ENCODE data around the gene CFAP47. TPM values are rescaled to one million over a fixed set of nuclear protein-coding genes. Genes with fewer than 3 reads are reported as not detected.

CFAP47 gene, protein sequence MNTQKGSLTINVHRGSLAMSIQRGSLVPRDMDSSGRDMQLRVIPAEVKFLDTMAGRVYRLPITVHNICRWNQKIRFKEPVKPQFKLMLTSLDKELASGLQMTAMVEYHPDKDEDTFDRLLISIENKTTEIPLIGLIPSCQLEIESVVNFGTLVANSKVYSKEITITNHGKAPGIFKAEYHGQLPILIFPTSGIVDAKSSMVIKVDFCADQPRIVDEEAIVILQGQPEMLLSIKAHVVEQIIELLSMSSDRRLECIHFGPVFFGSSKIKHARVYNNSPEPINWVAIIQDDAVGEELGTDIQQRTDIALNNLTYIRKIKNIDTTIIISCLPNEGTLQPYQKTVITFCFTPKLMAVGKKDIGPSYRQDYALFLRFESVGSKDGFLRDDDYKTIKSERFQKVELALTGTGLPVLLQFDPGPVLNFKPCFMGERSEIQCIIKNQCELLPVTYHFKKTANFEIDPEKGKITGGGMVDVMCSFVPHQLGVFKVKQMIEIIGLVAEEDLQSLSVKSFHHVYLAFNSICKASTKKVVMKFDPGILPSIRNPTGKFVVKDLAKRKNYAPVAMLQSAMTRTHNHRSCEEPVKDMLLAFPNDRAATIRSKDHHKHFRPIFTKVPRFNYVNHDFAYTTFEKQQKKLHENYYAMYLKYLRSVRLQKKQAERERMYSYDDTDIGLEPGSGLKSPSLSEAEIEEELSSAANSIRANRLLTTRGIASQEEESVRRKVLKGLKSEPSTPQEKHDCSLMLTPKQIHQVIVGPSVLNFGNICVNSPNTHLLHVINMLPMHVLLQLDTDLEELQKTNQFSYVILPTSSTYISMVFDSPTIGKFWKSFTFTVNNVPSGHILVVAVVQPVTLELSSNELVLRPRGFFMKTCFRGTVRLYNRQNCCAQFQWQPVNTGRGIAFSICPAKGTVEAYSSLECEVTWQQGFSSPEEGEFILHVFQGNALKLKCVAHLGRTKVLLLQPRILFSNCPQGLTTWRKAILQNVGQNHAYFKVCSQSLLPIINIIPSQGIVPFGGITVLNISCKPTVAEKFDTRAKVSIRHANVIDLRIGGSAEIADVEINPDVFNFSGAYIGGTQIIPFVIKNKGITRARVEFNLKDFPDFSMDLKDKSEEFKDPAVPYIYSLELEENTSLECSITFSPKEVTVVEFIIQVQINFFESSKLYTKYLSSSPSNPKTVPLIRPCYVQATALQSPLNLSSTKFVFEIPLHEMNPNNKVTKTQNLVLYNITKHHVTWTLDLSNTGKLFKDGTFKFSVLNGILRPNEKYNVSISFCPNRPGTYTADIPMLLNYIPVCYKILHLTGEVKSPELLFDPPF (N-terminal part only)
- total RNA-seq (2021; ENCODE audit: unreplicated experiment) (0.05 TPM), Bru-seq, nascent RNA (percentile 7 among the genes with signal in this experiment), BruChase-seq, experiment 1, labeled RNA remaining after a 2-hour chase (percentile 5 among the genes with signal in this experiment), BruChase-seq, experiment 2, labeled RNA remaining after a 6-hour chase (percentile 2 among the genes with signal in this experiment)
- not detected for polyA plus RNA-seq (2012; ENCODE audit: insufficient read length)
- long read RNA-seq, result 0 reads

DNA sequence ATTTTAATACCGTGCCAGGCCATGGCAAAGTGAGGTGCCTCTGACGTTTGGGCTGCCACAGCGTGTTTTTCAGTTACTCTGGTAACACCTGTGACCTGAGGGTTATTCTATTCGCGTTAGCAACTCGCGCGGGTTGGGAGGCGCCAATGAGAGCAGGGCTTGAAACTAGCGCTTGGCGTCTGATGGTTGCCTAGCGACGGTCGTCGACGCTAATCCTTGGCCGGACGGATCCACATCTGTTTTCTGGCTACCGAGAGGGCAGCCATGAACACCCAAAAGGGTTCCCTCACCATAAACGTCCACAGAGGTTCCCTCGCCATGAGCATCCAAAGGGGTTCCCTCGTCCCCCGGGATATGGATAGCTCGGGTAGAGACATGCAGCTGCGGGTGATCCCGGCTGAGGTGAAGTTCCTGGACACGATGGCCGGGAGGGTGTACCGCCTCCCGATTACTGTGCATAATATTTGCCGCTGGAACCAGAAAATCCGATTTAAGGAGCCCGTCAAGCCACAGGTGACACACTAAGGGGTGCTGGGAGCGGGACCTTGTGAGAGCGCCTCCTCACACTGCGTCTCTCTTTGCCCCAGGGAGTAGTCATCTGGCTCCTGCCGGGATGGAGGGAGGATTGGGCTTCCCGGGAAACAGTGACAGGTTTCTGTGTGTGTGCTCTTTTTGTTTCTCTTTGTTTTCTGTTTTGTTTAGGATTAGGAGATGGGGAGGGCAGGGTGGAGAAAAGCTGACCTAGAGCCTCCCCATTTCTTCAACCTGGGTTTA, at the start of gene CFAP47:
Gene CFAP47 (plus strand): TSS at position 199 of the 774 bp plus-strand sequence. CDS start 66 bp downstream, at position 265.
- TF ChIP-seq, protein P1, sequence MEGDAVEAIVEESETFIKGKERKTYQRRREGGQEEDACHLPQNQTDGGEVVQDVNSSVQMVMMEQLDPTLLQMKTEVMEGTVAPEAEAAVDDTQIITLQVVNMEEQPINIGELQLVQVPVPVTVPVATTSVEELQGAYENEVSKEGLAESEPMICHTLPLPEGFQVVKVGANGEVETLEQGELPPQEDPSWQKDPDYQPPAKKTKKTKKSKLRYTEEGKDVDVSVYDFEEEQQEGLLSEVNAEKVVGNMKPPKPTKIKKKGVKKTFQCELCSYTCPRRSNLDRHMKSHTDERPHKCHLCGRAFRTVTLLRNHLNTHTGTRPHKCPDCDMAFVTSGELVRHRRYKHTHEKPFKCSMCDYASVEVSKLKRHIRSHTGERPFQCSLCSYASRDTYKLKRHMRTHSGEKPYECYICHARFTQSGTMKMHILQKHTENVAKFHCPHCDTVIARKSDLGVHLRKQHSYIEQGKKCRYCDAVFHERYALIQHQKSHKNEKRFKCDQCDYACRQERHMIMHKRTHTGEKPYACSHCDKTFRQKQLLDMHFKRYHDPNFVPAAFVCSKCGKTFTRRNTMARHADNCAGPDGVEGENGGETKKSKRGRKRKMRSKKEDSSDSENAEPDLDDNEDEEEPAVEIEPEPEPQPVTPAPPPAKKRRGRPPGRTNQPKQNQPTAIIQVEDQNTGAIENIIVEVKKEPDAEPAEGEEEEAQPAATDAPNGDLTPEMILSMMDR (IDR thresholded peaks at IDR 0.05), result no peak
- TF ChIP-seq POLR2AphosphoS5 (IDR thresholded peaks at IDR 0.05; ENCODE audit: low read depth, low read length) (no peak), SIN3A (IDR thresholded peaks at IDR 0.05; ENCODE audit: borderline replicate concordance, insufficient read depth, low read depth, low read length) (no peak), TCF7L2 (IDR thresholded peaks at IDR 0.05; ENCODE audit: low read depth, low read length) (no peak)
- TF ChIP-seq, protein P2, sequence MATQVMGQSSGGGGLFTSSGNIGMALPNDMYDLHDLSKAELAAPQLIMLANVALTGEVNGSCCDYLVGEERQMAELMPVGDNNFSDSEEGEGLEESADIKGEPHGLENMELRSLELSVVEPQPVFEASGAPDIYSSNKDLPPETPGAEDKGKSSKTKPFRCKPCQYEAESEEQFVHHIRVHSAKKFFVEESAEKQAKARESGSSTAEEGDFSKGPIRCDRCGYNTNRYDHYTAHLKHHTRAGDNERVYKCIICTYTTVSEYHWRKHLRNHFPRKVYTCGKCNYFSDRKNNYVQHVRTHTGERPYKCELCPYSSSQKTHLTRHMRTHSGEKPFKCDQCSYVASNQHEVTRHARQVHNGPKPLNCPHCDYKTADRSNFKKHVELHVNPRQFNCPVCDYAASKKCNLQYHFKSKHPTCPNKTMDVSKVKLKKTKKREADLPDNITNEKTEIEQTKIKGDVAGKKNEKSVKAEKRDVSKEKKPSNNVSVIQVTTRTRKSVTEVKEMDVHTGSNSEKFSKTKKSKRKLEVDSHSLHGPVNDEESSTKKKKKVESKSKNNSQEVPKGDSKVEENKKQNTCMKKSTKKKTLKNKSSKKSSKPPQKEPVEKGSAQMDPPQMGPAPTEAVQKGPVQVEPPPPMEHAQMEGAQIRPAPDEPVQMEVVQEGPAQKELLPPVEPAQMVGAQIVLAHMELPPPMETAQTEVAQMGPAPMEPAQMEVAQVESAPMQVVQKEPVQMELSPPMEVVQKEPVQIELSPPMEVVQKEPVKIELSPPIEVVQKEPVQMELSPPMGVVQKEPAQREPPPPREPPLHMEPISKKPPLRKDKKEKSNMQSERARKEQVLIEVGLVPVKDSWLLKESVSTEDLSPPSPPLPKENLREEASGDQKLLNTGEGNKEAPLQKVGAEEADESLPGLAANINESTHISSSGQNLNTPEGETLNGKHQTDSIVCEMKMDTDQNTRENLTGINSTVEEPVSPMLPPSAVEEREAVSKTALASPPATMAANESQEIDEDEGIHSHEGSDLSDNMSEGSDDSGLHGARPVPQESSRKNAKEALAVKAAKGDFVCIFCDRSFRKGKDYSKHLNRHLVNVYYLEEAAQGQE (IDR thresholded peaks at IDR 0.05; ENCODE audit: insufficient read depth in 1 of 2, low read depth in 2 of 2, low read length in 1 of 2), result no peak
- H3K36me3 ChIP-seq (ENCODE audit: control insufficient read depth, insufficient read depth, low read length), result no peaks in the 10 kb centered on the region
- BruUV-seq (replicated peaks), result no TSS peak
- H3K4me1 ChIP-seq (ENCODE audit: control insufficient read depth, insufficient read depth, low read length), result no peaks in the 10 kb centered on the region
- H3K9me3 ChIP-seq (ENCODE audit: control insufficient read depth, insufficient read depth, low read depth, low read length), result no peaks in the 10 kb centered on the region
- H3K27me3 ChIP-seq (ENCODE audit: control insufficient read depth, insufficient read depth, low read length), result no peaks in the 10 kb centered on the region
- peak within 1 kb of the TSS; percentile 22 to 27 for H3K4me3 ChIP-seq (ENCODE audit: low read depth in 2 of 2, low read length in 2 of 2)
- ATAC-seq (no peak), DNase-seq (ENCODE audit: low read depth, low spot score) (no peak)
- H3K27ac ChIP-seq (ENCODE audit: low read length), result no peak within 1 kb of the TSS
- in situ Hi-C loops (cut with HindIII; ENCODE audit: low pct_unique_long_range_greater_than_20kb, low sequenced_read_pairs) (no loop called here), intact Hi-C loops (cut with micrococcal nuclease; ENCODE audit: unreplicated experiment) (no loop called here)
- ChIA-PET POLR2A (no interaction called here), CTCF (no interaction called here)

DNA sequence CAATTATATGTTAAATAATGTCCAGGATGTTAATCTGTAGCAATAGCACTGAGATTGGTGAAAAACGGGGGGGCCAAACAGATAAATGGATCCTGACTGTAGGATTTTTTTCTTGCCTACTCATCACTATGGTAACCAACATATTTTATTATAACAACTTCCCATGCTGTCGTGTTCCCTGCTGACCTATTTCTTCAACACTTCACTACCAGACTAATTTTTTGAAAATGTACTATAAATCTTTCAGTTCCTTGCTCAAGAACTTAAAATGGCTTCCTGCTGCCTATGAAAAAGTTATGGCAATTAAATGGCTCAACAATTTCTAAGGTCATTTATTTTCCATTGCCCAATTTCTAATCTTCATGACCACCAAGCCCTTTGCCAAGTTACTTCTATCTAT, 38.9 kb upstream of the CFAP47 start:
- CTCF ChIA-PET, result no interaction called here
- POLR2A ChIA-PET, result no interaction called here
- TF ChIP-seq TCF7L2 (IDR thresholded peaks at IDR 0.05; ENCODE audit: low read depth, low read length) (no peak), SIN3A (IDR thresholded peaks at IDR 0.05; ENCODE audit: borderline replicate concordance, insufficient read depth, low read depth, low read length) (no peak), POLR2AphosphoS5 (IDR thresholded peaks at IDR 0.05; ENCODE audit: low read depth, low read length) (no peak)
- TF ChIP-seq, protein P1 (IDR thresholded peaks at IDR 0.05), result no peak
- TF ChIP-seq, protein P2 (IDR thresholded peaks at IDR 0.05; ENCODE audit: insufficient read depth in 1 of 2, low read depth in 2 of 2, low read length in 1 of 2), result no peak
- no peak overlapping the region for H3K27ac ChIP-seq (ENCODE audit: low read length)
- no peaks in the 10 kb centered on the region for H3K4me1 ChIP-seq (ENCODE audit: control insufficient read depth, insufficient read depth, low read length)
- intact Hi-C loops (cut with micrococcal nuclease; ENCODE audit: unreplicated experiment) (no loop called here), in situ Hi-C loops (cut with HindIII; ENCODE audit: low pct_unique_long_range_greater_than_20kb, low sequenced_read_pairs) (no loop called here)
- no peaks in the 10 kb centered on the region for H3K27me3 ChIP-seq (ENCODE audit: control insufficient read depth, insufficient read depth, low read length)
- no peak overlapping the region for H3K4me3 ChIP-seq (ENCODE audit: low read depth in 2 of 2, low read length in 2 of 2)
- no peak for ATAC-seq
- H3K36me3 ChIP-seq (ENCODE audit: control insufficient read depth, insufficient read depth, low read length), result no peaks in the 10 kb centered on the region
- no TSS peak for BruUV-seq (replicated peaks)
- H3K9me3 ChIP-seq (ENCODE audit: control insufficient read depth, insufficient read depth, low read depth, low read length), result no peaks in the 10 kb centered on the region
- DNase-seq (ENCODE audit: low read depth, low spot score), result no peak

All from Panc1 (cell line).